ENCODE measurements around the gene EHD3. TPM values are rescaled to one million over a fixed set of nuclear protein-coding genes. Genes with fewer than 3 reads are reported as not detected.

Gene EHD3
- total and polyA plus RNA-seq, 2 of the 13 experiments (the other 11 are each of a cell fraction or from before 2014, with no cell fraction given) = 0.20 to 0.69 TPM

GRCh38 chr2:31237348-31238017, 3.5 kb downstream of the EHD3 start:
- in situ Hi-C loops (cut with HindIII; ENCODE audit: extremely low pct_ligation_motif_present, low pct_unique_long_range_greater_than_20kb) (no loop called here), intact Hi-C loops (cut with micrococcal nuclease; ENCODE audit: unreplicated experiment) (no loop called here)
- Histone ChIP-seq H3K9ac (ENCODE audit: insufficient read depth, low read depth, low read length) (no peak overlapping the region), H4K20me1 (ENCODE audit: insufficient read depth, low read length) (no peaks in the 10 kb centered on the region), H3K27ac (ENCODE audit: extremely low read length, insufficient read depth, low read length) (no peak overlapping the region), H3K4me2 (ENCODE audit: low read depth, low read length) (no peak overlapping the region), H3K4me1 (ENCODE audit: insufficient read depth, low read length) (no peaks in the 10 kb centered on the region), H3K4me3 (replicated peaks in 1 of 3; ENCODE audit: insufficient read depth in 1 of 3, low read depth in 2 of 3, low read length in 3 of 3) (no peak overlapping the region), H3K27me3 (ENCODE audit: control insufficient read depth in 1 of 2, insufficient read depth in 2 of 2, low read length in 2 of 2) (peaks cover 0 to 32% of the 10 kb centered on the region in 2 experiments; a peak in 3 of 5 replicates), H3K9me3 (ENCODE audit: low read length) (no peaks in the 10 kb centered on the region), H3K79me2 (ENCODE audit: insufficient read depth, low read length) (no peaks in the 10 kb centered on the region), H2AFZ (ENCODE audit: low read length) (no peak overlapping the region), H3K36me3 (replicated peaks in 1 of 2; ENCODE audit: control insufficient read depth in 1 of 2, insufficient read depth in 2 of 2, low read length in 2 of 2) (no peaks in the 10 kb centered on the region)
- ATAC-seq (no peak), DNase-seq (ENCODE audit: low spot score) (no peak), FAIRE-seq (no peak)
- WGBS (ENCODE audit: low lambda C conversion rate) = 32% methylated on average over 9 of the region's 9 CpGs
- BruUV-seq (replicated peaks) = no TSS peak
- ChIA-PET POLR2A (no interaction called here), CTCF (ENCODE audit: low intra/inter-chr PET ratio, low total read pairs) (no interaction called here)
- TF ChIP-seq ZNF773 (CRISPR knock-in tag; IDR thresholded peaks at IDR 0.05; ENCODE audit: borderline replicate concordance) (no peak), ZNF563 (CRISPR knock-in tag; IDR thresholded peaks at IDR 0.05) (no peak), NFKB2 (CRISPR knock-in tag; IDR thresholded peaks at IDR 0.05; ENCODE audit: borderline replicate concordance) (no peak), NCOA5 (CRISPR knock-in tag; IDR thresholded peaks at IDR 0.05) (no peak), BRF2 (CRISPR knock-in tag; IDR thresholded peaks at IDR 0.05) (no peak), ZSCAN22 (CRISPR knock-in tag; IDR thresholded peaks at IDR 0.05) (no peak), ZFP62 (CRISPR knock-in tag; IDR thresholded peaks at IDR 0.05) (no peak), GMEB2 (CRISPR knock-in tag; IDR thresholded peaks at IDR 0.05; ENCODE audit: low read depth) (no peak), HNF1B (CRISPR knock-in tag; IDR thresholded peaks at IDR 0.05) (no peak), SMAD9 (CRISPR knock-in tag; IDR thresholded peaks at IDR 0.05) (no peak), ZNF564 (CRISPR knock-in tag; IDR thresholded peaks at IDR 0.05) (no peak), ZNF451 (CRISPR knock-in tag; IDR thresholded peaks at IDR 0.05) (no peak), ARNT (IDR thresholded peaks at IDR 0.05) (no peak), MAFG (CRISPR knock-in tag; IDR thresholded peaks at IDR 0.05) (no peak), ZNF296 (CRISPR knock-in tag; conservative IDR thresholded peaks at IDR 0.05) (no peak)

All from HepG2 (cell line).